ENCODE results near the gene TRAF3.

TRAF3 gene

GRCh38 chr14:102902523-102903247 lies 125.4 kb downstream of the TRAF3 start:
- no peak for TF ChIP-seq CTCF (conservative IDR thresholded peaks at IDR 0.05)
- H3K27ac ChIP-seq = no peak overlapping the region

GRCh38 chr14:102903248-102903888 lies 126.1 kb downstream of the TRAF3 start:
- H3K27ac ChIP-seq = no peak overlapping the region
- no peak for TF ChIP-seq CTCF (conservative IDR thresholded peaks at IDR 0.05)

- TF ChIP-seq CTCF (conservative IDR thresholded peaks at IDR 0.05) = no peak
- H3K27ac ChIP-seq = no peak overlapping the region
These were observed 126.8 kb downstream of the TRAF3 start for GRCh38 chr14:102903889-102904512.

- H3K27ac ChIP-seq = no peak overlapping the region
- no peak for TF ChIP-seq CTCF (conservative IDR thresholded peaks at IDR 0.05)
These were observed 128.2 kb downstream of the TRAF3 start for GRCh38 chr14:102905116-102906108.

GRCh38 chr14:102906616-102907302 lies 129.5 kb downstream of the TRAF3 start:
- TF ChIP-seq CTCF (conservative IDR thresholded peaks at IDR 0.05) = no peak

GRCh38 chr14:102907303-102907844 lies 130.1 kb downstream of the TRAF3 start:
- no peak overlapping the region for H3K27ac ChIP-seq
- no peak for TF ChIP-seq CTCF (conservative IDR thresholded peaks at IDR 0.05)

More at GRCh38 chr14:102906616-102907302, 129.5 kb downstream of the TRAF3 start:
- H3K27ac ChIP-seq = no peak overlapping the region

Data from VCaP (cell line).